ENCODE data around the gene BNIP1.

BNIP1 gene

DNA sequence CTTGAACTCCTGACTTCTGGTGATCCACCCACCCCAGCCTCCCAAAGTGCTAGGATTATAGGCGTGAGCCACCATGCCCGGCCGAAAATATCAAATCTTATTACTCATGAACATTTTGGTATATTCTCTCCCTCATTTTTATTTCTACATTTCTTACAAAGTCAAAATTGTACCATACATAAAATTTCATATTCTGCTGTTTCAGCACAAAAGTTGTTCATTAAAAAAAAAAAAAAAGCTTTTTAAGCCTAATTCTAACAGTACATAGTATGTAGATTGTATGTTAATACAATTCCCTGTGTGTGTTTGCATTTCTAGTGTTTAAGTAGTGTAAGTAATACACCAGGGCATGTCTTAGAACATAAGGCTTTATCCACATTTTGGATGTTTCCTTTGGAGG, 14.9 kb downstream of the BNIP1 start:
- in situ Hi-C loops (cut with HindIII; ENCODE audit: low sequenced_read_pairs), result no loop called here
- no peak for DNase-seq (ENCODE audit: low read depth)
- TF ChIP-seq, protein P1, sequence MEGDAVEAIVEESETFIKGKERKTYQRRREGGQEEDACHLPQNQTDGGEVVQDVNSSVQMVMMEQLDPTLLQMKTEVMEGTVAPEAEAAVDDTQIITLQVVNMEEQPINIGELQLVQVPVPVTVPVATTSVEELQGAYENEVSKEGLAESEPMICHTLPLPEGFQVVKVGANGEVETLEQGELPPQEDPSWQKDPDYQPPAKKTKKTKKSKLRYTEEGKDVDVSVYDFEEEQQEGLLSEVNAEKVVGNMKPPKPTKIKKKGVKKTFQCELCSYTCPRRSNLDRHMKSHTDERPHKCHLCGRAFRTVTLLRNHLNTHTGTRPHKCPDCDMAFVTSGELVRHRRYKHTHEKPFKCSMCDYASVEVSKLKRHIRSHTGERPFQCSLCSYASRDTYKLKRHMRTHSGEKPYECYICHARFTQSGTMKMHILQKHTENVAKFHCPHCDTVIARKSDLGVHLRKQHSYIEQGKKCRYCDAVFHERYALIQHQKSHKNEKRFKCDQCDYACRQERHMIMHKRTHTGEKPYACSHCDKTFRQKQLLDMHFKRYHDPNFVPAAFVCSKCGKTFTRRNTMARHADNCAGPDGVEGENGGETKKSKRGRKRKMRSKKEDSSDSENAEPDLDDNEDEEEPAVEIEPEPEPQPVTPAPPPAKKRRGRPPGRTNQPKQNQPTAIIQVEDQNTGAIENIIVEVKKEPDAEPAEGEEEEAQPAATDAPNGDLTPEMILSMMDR (IDR thresholded peaks at IDR 0.05; ENCODE audit: low read depth, low read length, missing control alignments), result no peak
- H3K4me3 ChIP-seq (ENCODE audit: low read depth, low read length), result no peak overlapping the region

- no peak overlapping the region for H3K4me3 ChIP-seq (ENCODE audit: low read depth, low read length)
- in situ Hi-C loops (cut with HindIII; ENCODE audit: low sequenced_read_pairs), result no loop called here
- no peak for DNase-seq (ENCODE audit: low read depth)
- TF ChIP-seq, protein P1 (IDR thresholded peaks at IDR 0.05; ENCODE audit: low read depth, low read length, missing control alignments), result no peak
These were observed 16.8 kb downstream of the BNIP1 start for GRCh38 chr5:173161148-173161547.

- in situ Hi-C loops (cut with HindIII; ENCODE audit: low sequenced_read_pairs), result no loop called here
- DNase-seq (ENCODE audit: low read depth), result no peak
- H3K4me3 ChIP-seq (ENCODE audit: low read depth, low read length), result no peak overlapping the region
- TF ChIP-seq, protein P1 (IDR thresholded peaks at IDR 0.05; ENCODE audit: low read depth, low read length, missing control alignments), result no peak
These were observed 18.9 kb downstream of the BNIP1 start for GRCh38 chr5:173163219-173163618.

DNA sequence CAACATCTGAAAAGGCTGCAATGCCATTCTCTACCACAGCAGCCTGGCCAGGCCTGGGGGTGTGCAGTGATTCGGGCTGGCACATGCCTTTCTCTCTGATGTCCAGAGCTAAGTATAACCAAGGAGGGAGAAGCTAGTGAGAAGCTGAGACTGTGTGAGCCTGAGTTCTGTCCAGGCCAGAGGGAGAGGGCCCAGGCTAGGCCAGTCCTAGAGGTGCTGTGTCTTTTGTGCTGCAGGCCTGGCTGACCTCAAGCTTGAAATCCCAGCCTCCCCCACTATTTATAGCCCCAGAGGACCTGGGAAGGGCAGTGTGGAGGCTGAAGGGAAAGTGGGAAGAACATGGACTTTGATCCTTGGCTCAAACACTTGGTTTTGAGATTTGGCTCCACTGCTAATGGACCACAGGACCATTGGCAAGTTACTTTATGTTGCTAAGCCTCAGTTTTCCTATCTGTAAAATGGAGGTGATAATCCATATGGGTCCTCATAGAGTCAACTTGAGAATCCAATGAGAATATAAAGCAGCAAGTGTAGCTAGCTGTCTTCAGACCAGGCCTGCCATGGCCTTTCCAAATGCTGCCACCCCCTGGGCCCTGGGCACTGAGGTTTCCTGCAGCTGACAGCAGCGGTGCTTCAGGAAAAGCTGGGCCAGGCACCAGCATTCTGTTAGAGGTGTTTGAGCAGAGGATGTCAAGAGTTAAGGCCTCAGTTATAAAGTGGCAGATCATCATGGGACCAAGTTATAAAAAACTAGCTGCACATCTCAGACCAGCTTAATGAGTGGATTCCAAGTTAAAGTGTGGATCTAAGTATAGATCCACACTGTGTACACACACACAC, 21.1 kb downstream of the BNIP1 start:
- no peak for DNase-seq (ENCODE audit: low read depth)
- H3K4me3 ChIP-seq (ENCODE audit: low read depth, low read length), result no peak overlapping the region
- in situ Hi-C loops (cut with HindIII; ENCODE audit: low sequenced_read_pairs), result no loop called here
- TF ChIP-seq, protein P1 (IDR thresholded peaks at IDR 0.05; ENCODE audit: low read depth, low read length, missing control alignments), result no peak

GRCh38 chr5:173172166-173172565, 27.8 kb downstream of the BNIP1 start:
- TF ChIP-seq, protein P1 (IDR thresholded peaks at IDR 0.05; ENCODE audit: low read depth, low read length, missing control alignments), result no peak
- H3K4me3 ChIP-seq (ENCODE audit: low read depth, low read length), result no peak overlapping the region
- DNase-seq (ENCODE audit: low read depth), result no peak
- in situ Hi-C loops (cut with HindIII; ENCODE audit: low sequenced_read_pairs), result no loop called here

GRCh38 chr5:173175523-173175922, 31.2 kb downstream of the BNIP1 start:
- in situ Hi-C loops (cut with HindIII; ENCODE audit: low sequenced_read_pairs), result no loop called here
- no peak overlapping the region for H3K4me3 ChIP-seq (ENCODE audit: low read depth, low read length)
- TF ChIP-seq, protein P1 (IDR thresholded peaks at IDR 0.05; ENCODE audit: low read depth, low read length, missing control alignments), result no peak
- DNase-seq (ENCODE audit: low read depth), result no peak

Measured in astrocyte of the cerebellum (primary cell).